ENCODE data around the gene SLC36A4.

DNA sequence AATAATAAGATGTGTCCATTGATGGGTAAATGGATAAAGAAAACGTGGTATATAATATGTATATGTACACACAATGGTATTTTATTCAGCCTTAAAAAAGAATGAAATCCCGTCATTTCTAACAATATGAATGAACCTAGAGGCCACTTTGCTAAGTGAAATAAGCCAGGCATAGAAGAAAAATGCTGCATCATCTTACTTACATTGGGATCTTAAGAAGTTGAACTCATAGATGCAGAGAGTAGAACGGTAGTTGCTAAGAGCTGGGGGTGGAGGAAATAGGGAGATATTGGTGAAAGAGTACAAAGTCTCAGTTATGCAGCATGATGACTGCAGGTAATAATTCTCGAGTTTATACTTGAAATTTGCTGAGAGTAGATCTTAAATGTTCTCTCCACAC, 14.3 kb upstream of the SLC36A4 start:
- TF ChIP-seq, protein P1, sequence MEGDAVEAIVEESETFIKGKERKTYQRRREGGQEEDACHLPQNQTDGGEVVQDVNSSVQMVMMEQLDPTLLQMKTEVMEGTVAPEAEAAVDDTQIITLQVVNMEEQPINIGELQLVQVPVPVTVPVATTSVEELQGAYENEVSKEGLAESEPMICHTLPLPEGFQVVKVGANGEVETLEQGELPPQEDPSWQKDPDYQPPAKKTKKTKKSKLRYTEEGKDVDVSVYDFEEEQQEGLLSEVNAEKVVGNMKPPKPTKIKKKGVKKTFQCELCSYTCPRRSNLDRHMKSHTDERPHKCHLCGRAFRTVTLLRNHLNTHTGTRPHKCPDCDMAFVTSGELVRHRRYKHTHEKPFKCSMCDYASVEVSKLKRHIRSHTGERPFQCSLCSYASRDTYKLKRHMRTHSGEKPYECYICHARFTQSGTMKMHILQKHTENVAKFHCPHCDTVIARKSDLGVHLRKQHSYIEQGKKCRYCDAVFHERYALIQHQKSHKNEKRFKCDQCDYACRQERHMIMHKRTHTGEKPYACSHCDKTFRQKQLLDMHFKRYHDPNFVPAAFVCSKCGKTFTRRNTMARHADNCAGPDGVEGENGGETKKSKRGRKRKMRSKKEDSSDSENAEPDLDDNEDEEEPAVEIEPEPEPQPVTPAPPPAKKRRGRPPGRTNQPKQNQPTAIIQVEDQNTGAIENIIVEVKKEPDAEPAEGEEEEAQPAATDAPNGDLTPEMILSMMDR (IDR thresholded peaks at IDR 0.05), result no peak
- TF ChIP-seq POLR2A (IDR thresholded peaks at IDR 0.05), result no peak
